GM23248 (cell line): Measurements from ENCODE around the gene PNPLA7.
"Not testable (repeated sequence)": the region's sequence is repeated elsewhere in the genome, so short reads cannot be mapped to it uniquely, and the experiment has no call there.

ENCODE experiments used
- EZH2 ChIP-seq: fragments of 200-600 bp; sonication (generic); IDR thresholded peaks from 2 replicates; pipeline ENCODE4 v1.6.1; 2018; ENCODE audit warnings: antibody characterized with exemption, mild to moderate bottlenecking; ENCODE audit not compliant: insufficient read depth, poor library complexity, severe bottlenecking
- EZH2phosphoT487 ChIP-seq: fragments of 200-600 bp; sonication (generic); IDR thresholded peaks from 2 replicates; pipeline ENCODE4 v1.6.1; 2018; ENCODE audit warnings: antibody characterized with exemption, moderate library complexity, mild to moderate bottlenecking, low read depth; ENCODE audit not compliant: insufficient read depth

DNA sequence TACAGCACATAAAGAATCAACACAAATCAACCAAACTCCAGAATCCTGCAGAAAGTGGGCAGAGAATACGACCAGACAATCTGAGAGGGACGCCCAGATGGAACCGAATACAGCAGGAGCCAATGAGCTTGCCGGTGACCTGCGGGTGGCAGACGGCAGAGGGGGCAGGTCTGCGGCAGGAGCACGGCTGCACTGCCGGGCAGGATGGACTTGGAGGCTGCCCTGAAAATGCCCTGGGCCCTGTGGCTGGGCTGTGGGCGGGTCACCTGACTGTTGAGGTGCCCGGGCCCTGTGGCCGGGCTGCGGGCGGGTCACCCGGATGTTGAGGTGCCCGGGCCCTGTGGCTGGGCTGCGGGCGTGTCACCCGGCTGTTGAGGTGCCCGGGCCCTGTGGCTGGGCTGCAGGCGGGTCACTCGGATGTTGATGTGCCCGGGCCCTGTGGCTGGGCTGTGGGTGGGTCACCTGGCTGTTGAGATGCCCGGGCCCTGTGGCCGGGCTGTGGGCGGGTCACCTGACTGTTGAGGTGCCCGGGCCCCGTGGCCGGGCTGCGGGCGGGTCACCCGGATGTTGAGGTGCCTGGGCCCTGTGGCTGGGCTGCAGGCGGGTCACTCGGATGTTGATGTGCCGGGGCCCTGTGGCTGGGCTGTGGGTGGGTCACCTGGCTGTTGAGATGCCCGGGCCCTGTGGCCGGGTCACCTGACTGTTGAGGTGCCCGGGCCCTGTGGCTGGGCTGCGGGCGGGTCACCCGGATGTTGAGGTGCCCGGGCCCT is 36.2 kb downstream of the PNPLA7 start:
- TF ChIP-seq EZH2, EZH2phosphoT487: not testable (repeated sequence)
